Activated CD8-positive, alpha-beta memory T cell treated with anti-CD3 and anti-CD28 coated beads, Interleukin-2, amount 50 U/mL, for 4 hours (primary cell): Measurements from ENCODE around the gene CALML5.

ENCODE experiments used
- DNase-seq: peaks from one replicate; pipeline ENCODE4 v3.0.0-alpha.2; 2020

Gene CALML5, protein sequence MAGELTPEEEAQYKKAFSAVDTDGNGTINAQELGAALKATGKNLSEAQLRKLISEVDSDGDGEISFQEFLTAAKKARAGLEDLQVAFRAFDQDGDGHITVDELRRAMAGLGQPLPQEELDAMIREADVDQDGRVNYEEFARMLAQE

DNA sequence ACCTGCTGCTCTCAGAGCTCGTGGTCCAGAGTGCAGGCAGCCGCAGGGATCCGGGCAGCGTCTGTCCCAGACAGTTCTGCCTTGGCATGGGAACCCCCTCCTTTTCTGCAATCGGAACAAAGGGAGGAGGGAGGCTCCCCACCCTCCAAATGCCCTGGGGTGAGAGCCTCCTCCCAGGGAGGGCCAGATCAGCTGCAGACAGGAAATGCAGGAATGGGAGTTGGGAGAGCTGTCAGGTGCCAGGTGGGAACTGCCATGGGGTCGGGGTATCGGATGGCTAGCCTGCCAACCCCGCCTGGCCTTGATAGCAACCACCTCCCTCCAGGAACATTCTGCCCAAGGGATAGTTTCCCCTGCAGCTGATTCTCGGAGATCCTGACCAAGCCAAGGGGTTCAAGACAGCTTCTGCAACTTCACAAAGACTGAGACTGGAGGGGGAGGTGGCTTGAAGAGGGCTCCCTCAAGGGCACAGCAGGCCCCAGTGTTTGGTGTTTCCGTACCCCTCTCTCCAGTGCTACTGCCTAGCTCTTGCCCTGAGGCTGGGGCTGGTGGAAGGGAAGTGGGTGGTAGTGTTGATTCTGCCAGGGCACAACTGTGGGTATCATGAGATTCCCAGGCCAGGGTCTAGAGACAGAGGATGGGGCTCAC, at the start of gene CALML5:
Gene CALML5, minus strand, starts transcription at position 78 of the 648 bp plus-strand sequence. CDS start 132 bp downstream, outside the sequence.
- DNase-seq: no peak

- no peak for DNase-seq
These were observed 48.7 kb upstream of the CALML5 start for GRCh38 chr10:5547931-5548660.

DNA sequence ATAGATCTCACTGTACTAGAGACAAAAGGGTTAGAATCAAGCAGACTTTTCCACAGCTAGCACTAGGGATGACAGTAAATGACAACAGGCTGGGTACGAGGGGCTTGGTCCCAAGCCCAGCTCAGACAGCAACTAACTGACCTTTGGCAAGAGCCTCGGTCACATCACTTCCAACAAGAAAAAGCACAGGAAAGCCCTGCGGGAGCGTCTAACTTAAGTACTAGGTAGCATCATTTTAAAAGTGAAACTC, 48.2 kb upstream of the CALML5 start:
- DNase-seq: no peak

DNA sequence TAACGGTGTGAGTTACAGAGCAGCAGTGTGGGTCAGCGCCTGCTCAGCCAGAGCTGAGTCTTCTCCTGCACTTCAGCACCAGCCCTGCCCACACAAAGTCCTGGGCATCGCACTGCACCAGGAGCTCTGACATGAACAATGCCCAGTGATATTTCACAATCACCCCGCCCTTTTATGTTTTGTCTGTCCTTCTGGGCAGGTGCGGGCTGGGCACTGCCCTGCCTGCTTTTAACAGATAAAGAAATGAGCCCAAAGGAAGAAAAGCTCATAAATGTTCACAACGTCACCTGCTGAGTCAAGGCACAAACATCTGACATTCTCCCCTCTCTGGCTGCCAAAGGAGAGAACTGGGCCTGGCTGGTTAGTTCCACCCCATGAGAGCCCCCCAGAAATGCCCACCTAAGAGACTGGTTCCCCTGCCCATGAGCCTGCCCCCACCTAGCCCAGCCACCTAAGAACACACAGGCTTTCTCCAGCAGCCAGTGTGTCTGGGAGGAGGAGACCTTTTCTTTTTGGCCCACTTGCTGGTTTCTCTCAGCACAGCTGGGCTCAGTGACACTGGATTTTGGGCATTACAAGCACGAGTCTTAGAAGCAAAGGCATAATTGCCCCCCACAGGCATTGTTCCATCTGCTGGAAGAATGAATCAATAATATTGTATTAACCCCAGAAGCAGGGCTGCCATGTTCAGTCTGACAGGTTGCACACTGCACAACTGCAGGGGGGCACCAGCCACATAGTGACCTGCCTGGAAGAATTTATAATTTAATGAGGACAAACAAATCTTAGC, 47.7 kb upstream of the CALML5 start:
- DNase-seq: no peak

DNA sequence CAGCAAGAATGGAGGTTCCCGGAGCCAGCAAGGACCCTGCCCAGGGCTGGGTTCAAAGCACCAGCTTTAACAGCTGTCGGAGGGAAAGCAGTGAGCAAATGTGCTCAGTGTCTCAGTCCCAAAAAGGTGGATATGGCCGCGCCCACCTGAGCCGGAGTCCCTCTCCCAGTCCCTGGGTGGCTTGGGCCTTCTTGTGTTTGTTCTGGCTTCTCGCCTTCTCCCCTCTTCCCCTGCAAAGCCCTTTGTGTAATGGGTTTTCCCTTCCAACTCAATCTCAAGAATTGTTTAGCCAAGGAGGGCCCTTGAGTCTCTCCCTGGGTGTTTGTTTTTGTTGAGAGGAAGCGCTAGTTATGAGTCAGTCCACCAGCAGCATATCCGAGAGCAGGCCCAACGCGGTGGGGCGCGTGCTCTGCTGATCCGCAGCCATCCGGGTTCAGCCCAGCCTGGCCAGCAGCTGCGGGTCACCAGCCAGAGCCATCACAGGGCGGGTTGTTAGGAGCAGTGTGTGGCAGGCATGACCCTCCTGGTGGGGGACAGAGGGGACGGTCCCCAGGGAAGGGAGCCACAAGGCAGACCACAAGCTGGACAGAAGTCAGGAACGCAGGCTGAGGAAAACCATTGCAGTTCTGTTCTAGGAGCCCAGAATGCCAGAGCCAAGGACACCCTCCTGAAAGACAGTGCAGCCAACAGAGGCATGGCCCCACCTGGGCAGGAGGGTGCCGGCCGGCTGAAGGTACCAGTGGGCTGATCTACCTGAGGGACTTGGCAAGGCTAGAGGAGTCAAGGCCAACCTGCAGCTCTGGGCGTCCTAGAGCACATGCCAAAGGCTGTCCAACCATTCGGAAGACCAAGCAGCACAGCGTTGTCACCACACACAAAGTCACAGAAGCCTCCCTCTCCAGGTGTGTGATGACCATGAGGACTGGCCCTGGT, 46.7 kb upstream of the CALML5 start:
- no peak for DNase-seq

DNA sequence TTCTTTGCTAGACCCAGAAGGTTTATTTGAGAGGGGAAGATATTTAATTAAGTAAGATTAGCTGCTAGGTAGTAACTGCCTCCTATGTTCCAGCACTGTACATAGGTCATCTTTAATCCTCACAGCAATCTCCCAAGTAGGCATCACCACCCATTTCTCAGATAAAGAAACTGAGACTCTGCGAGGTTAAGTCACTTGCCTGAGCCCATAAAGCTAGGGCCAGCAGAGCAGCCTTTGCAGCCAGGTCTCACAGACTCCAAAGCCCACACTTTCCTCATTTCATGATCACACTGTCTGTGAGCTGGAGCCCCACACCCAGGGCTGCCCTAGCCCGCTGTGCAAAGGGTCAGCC, 46.0 kb upstream of the CALML5 start:
- DNase-seq: no peak

GRCh38 chr10:5545011-5545410, 45.6 kb upstream of the CALML5 start:
- DNase-seq: no peak

DNA sequence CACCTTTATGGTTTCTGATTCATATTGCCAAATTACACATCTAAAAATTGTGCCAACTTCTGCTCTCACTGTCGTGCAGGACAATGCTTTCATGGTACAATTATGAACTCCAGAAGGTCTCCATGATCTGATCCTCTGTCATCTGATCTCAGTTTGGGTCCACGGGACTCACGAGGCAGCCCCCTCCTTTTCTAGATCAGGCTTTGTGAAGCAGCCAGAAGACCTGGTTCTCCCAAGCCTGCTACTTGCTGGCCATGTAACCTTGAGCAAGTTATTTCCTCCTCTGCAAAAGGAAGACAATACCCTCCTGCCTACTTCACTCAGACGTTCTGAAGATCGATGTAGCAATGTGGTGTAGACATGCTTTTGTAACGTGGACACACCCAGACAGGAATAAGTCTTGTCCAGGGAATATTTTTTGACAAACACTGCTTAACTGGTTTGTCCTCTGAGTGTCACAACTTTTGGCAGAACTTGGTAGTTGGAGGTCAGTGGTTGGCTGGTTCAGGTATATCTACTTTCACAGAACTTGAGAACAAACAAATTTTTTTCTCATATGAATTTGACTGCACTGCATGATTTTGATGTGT, 44.9 kb upstream of the CALML5 start:
- DNase-seq: no peak

DNA sequence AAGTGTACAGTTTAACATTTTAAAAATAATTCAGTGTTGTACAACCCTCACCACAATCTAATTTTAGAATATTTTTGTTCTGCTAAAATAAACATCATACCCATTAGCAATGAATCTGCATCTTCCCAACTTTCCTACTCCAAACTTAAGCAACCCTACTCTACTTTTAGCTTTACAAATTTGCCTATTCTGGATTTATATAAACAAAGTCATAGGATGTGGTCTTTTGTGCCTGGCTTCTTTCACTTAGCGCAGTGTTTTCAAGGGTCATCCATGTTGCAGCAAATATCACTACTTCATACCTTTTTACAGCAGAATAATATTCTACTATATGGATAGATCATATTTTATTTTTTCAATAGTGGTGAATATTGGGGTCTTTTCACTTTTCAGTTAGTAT, 44.3 kb upstream of the CALML5 start:
- no peak for DNase-seq

DNA sequence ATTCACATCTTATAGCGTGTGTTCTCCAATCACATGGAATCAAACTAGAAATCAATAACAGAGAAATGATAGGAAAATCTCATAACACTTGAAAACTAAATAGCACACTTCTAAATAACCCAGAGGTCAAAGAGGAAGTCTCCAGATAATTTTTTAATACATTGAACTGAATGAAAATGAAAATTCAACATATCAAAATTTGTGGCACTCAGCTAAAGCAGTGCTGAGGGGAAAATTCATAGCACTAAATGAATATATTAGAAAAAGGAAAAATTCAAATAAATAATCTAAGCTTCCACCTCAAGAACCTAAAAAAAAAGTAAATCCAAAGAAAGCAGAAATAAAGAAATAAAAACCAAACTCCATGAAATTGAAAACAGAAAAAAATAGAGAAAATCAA, 42.7 kb upstream of the CALML5 start:
- DNase-seq: no peak

GRCh38 chr10:5540891-5541290, 41.5 kb upstream of the CALML5 start:
- no peak for DNase-seq

DNA sequence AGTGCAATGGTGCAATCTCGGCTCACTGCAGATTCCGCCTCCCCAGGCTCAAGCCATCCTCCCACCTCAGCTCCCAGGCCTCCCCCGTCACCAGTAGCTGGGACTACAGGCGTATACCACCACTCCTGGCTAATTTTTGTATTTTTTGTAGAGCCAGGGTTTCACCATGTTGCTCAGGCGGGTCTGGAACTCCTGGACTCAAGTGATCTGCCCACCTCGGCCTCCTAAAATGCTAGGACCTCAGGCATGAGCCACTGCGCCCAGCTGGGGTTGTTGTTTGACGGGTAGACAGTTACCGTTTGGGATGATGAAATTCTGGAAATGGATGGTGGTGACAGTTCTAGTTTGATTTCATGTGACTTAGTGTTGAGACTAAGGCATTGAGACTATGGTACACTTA, 40.7 kb upstream of the CALML5 start:
- no peak for DNase-seq

DNA sequence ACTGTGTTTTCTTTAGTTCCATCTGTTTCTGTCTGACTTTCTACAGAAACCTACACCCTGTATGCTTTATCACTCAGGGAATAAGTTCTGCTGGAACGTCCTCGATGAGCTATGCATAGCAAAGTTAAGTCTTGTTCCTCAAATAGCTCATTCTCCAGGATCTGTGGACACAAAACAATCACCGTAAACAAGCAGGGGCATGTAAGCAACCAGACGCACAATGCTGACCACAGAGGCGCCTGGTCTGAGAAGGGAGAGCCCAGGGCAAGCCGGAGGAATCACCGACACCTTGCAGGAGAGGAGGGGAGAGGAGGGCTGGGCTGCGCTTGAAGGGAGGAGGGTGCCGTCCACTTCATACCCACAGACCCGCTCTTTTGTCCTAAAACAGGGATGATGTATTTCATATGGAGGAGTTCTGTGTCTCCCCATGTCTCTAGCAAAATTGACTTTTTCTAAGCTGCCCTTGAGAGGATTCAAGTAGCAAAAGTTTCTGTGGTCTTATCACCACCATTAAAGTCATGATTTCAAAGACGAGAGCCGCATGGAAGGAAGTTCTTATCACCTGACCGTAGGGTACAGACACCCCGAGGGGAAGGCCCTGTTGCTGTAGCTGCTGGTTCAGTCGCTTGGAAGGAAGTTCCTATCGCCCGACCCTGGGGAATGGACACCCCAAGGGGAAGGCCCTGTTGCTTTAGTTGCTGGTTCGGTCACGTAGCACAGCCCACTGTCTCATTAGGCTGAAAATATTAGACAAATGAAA, 39.7 kb upstream of the CALML5 start:
- DNase-seq: no peak

- DNase-seq: no peak
These were observed 39.1 kb upstream of the CALML5 start for GRCh38 chr10:5538446-5538845.

DNA sequence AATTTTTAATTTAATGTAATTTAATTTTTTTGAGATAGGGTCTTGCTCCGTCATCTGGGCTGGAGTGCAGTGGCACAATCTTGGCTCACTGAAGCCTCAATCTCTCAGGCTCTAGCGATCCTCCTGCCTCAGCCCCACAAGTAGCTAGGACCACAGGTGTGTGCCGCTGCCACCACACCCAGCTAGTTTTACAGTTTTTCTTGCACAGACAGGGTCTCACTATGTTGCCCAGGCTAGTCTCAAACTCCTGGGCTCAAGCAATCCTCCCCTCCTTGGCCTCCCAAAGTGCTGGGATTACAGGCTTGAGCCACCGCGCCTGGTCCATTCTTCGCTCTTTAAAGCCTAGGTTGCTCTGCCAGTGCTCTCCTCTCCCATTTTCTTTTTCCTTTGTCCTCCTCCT, 38.3 kb upstream of the CALML5 start:
- DNase-seq: no peak

GRCh38 chr10:5536486-5537081, 37.2 kb upstream of the CALML5 start:
- no peak for DNase-seq

GRCh38 chr10:5534880-5535856, 35.8 kb upstream of the CALML5 start:
- DNase-seq: no peak

- no peak for DNase-seq
These were observed 34.9 kb upstream of the CALML5 start for GRCh38 chr10:5534051-5534821.

DNA sequence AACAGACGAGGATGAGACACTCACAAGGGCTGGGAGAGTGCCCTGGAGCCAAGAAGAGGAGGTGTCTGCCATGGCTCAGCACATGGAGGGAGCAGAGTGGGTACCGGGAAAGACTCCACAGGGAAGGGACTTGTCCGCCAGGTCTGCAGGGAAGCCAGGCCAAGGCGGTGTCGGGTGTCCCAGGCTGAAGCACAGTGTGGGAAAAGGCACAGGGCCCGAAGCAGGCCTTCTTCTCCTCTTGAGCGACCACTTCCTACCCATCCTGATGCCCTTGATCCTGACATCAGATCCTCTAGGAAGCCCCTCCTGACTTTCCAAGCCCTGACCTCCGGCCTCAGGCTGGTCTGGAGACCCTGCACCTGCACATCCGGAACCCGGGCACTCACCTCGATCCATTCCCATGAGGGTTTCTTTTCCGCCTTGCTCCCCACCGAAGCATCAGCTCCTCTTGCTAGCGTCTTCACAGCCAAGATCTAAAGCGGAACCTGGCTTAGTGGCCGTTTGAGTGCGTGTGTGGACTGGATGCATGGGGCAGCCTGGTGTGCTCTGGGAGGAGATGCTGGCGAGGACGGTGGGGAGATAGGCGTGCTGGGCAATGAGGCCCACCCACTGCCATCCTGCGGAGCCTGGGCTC, 33.8 kb upstream of the CALML5 start:
- DNase-seq: no peak
